Measurements from ENCODE around the gene SMIM44.

SMIM44 gene

GRCh38 chr19:3466635-3467034 lies 16.6 kb downstream of the SMIM44 start:
- peaks cover 22% of the 10 kb centered on the region for H3K4me1 Mint-ChIP-seq

DNA sequence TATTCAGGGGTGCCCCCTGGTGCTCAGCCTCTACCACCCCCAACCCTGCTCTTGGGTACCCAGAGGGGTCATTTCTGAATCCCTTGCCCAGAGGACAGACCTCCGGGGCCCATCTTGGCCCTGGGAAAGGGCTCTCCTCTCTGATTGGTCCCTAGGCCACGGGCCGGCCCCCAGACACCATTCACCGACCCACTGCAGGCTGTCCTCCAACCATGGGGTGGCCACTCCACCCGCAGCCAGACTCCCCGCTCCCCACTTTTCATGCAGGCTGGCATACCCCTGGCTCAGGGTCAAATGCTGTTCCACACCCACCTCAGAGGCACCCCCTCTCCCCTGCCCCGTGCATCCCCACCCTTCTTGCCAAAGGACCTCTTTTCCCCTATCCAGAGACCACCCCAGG lies 17.7 kb downstream of the SMIM44 start:
- Mint-ChIP-seq H3K4me3 (peak overlapping the region; percentile 25), H3K9me3 (peaks cover 36% of the 10 kb centered on the region), H3K36me3 (ENCODE audit: low read depth) (peaks cover 15% of the 10 kb centered on the region), H3K27ac (no peak overlapping the region), H3K27me3 (ENCODE audit: low read depth, poor library complexity) (peaks cover 58% of the 10 kb centered on the region), H3K4me1 (peaks cover 19% of the 10 kb centered on the region)
- no peak for TF ChIP-seq CTCF (IDR thresholded peaks at IDR 0.05)
- DNase-seq, result no peak

More at GRCh38 chr19:3466635-3467034, 16.6 kb downstream of the SMIM44 start:
- TF ChIP-seq CTCF (IDR thresholded peaks at IDR 0.05), result no peak
- Mint-ChIP-seq H3K27me3 (ENCODE audit: low read depth, poor library complexity) (peaks cover 50% of the 10 kb centered on the region), H3K36me3 (ENCODE audit: low read depth) (peaks cover 15% of the 10 kb centered on the region), H3K27ac (no peak overlapping the region), H3K4me3 (no peak overlapping the region), H3K9me3 (peaks cover 36% of the 10 kb centered on the region)
- no peak for DNase-seq

- Mint-ChIP-seq H3K36me3 (ENCODE audit: low read depth) (peaks cover 15% of the 10 kb centered on the region), H3K4me1 (peaks cover 17% of the 10 kb centered on the region), H3K27me3 (ENCODE audit: low read depth, poor library complexity) (peaks cover 55% of the 10 kb centered on the region), H3K27ac (no peak overlapping the region), H3K9me3 (peaks cover 29% of the 10 kb centered on the region), H3K4me3 (peak overlapping the region; percentile 52)
- TF ChIP-seq CTCF (IDR thresholded peaks at IDR 0.05), result no peak
- no peak for DNase-seq
Observed at GRCh38 chr19:3464587-3465235, 18.5 kb downstream of the SMIM44 start.

DNA sequence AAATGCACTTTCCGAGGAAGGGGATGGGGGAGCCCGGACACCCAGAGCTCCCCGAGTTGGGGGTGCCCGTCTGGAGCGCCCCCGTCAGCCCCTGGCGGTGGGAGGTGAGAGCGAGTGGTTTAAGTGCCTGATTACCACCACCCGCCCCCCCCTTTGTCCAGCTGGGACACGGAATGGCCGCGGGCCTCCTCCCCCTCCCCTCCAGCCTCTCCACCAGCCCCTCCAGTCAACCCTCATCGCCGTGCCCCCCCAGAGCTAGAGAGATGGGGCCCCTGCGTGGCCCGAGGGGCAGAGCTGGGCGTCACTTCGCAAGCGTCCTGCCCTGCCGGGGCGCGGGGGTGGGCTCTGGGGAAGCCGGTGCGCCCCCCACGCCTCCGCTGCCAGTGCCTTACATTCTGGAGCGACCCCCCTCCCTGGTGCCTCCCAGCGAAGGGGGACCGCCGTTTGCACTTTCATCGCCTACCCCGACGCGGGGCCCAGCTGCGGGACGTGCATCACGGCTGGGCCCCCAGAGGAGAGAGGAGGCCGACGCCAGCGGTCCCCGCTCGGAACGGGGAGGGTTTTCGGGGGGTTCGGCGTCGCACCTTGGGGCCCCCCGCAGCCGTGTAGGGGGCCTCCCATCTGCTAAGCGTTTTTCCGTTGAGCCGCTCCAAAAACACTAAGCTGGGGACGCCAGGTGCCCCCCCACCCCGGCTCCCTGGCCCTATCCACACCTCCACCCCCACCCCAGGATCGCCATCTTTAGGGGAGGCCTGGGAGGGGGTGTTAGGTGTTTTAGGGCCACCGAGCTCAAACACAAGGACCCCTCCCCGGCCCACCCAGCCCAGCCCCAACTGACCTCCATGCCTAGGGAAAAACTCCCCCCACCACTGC lies 19.3 kb downstream of the SMIM44 start:
- no peak for TF ChIP-seq CTCF (IDR thresholded peaks at IDR 0.05)
- Mint-ChIP-seq H3K9me3 (peaks cover 24% of the 10 kb centered on the region), H3K27me3 (ENCODE audit: low read depth, poor library complexity) (peaks cover 55% of the 10 kb centered on the region), H3K4me1 (peaks cover 21% of the 10 kb centered on the region), H3K4me3 (peak overlapping the region; percentile 40), H3K36me3 (ENCODE audit: low read depth) (peaks cover 11% of the 10 kb centered on the region), H3K27ac (no peak overlapping the region)
- DNase-seq, result no peak

DNA sequence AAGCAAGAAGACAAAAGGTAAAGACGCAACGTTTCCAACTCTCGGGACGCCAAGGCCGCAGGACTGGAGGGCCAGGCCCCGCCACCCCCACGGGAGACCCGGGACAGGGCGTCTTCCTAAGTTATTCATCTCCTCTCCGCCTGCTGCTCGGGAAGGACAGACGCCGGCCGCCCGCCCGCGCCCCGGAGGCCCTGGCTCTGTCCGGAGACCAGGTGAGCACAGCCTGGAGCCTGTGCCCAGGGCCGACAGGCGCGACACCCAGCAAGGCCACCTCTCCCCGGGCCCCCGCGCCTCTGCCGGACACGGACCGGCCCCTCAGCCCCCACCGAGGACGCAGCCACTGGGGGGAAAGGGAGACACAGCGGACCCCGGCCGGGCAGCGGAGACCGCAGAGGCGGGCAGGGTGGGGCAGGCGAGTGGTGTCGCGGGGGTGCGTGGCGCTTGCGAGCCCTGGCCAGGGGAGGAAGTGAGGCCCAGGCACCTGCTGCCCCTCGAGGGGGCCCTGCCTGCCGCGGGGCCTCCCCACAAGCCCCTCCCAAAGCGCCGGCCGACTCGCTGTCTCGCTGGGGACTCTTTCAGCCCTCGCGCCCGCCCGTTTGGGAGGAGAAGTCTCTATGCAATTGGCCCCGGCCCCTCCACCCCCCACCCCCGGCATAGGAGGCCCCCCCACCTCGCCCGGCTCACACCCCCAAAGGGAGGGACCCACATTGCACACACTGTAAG lies 20.1 kb downstream of the SMIM44 start:
- Mint-ChIP-seq H3K27me3 (ENCODE audit: low read depth, poor library complexity) (peaks cover 55% of the 10 kb centered on the region), H3K4me1 (peaks cover 29% of the 10 kb centered on the region), H3K9me3 (peaks cover 17% of the 10 kb centered on the region), H3K4me3 (peak overlapping the region; percentile 63), H3K27ac (no peak overlapping the region), H3K36me3 (ENCODE audit: low read depth) (peaks cover 4% of the 10 kb centered on the region)
- DNase-seq, result peak; percentile 50
- no peak for TF ChIP-seq CTCF (IDR thresholded peaks at IDR 0.05)
